SKM-1 (cell line): Measurements from ENCODE around the gene LCOR.
"Not testable (repeated sequence)": the region's sequence is repeated elsewhere in the genome, so short reads cannot be mapped to it uniquely, and the experiment has no call there.

ENCODE experiments used
- DNase-seq: peaks from one replicate; lab custom pipeline; 2025; ENCODE audit not compliant: unreplicated experiment; lab: John Stamatoyannopoulos, UW

LCOR gene

DNA sequence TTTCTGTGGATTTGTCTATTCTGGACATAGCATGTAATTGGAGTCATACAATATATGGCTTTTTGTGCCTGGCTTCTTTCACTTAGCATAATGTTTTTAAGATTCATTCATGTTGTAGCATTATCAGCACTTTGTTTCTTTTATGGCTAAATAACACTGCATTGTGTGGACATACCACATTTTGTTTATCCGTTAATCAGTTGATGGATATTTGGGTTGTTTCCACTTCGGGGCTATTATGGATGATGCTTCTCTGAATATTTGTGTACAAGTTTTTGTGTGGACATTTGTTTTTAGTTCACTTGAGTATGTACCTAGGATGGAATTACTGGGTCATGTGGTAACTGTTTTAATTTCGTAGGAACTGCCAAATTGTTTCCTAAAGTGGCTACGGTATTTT, 6.4 kb downstream of the LCOR start:
- no peak for DNase-seq

DNA sequence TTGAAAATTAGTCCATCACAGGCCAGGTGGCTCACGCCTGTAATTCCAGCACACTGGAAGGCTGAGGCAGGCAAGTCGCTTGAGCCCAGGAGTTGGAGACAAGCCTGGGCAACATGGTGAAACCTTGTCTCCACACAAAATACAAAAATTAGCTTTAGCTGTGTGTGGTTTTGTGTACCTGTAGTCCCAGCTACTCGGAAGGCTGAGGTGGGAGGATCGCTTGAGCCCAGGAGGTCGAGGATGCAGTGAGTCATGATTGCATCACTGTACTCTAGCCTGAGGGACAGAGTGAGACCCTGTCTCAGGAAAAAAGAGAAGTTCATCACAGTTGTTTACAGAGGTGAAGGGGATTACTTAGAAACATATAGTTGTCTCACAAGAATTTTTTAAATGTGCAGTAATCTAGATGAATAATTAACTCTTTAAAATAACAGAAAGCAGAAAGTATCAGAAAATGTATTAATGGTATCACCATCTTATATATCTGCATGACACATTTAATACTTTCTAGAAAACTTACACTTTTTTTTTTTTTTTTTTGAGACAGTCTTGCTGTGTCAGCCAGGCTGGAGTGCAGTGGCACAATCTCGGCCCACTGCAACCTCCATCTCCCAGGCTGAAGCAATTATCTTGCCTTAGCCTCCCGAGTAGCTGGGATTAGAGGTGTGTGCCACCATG, 8.9 kb downstream of the LCOR start:
- DNase-seq = no peak

DNA sequence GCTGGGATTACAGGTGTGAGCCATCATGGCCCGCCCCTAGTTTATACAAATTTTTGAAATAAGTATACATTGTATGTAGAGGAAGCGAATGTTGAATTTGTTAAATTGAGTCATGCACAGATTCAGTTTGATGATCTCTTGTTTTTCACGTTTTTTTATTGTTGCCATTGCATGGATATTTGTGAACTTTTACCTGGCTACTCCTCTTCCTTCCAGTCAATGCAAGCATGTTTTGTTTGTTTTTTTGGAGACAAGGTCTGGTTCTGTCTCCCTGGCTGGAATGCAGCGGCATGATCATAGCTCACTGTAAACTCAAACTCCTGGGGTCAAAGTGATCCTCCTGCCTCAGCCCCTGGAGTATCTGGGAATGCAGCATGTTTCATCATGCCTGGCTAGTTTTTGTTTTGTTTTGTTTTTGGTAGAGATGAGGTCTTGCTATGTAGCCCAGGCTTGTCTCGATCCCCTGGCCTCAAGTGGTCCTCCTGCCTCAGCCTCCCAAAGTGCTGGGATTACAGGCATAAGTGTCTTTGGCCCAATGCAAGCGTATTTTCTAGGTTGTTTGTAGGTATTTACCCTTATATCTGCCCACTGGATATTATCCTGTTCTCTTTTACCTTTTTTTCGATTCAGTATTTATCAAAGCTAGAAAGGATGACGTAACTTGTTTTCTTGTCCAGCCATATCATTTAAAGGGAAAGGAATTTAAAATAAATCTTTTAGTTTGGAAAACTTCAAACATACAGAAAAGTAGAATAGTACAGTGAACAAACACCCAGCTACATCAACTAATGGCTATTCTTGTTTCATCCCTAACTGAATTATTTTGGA, 11.0 kb downstream of the LCOR start:
- DNase-seq = no peak

DNA sequence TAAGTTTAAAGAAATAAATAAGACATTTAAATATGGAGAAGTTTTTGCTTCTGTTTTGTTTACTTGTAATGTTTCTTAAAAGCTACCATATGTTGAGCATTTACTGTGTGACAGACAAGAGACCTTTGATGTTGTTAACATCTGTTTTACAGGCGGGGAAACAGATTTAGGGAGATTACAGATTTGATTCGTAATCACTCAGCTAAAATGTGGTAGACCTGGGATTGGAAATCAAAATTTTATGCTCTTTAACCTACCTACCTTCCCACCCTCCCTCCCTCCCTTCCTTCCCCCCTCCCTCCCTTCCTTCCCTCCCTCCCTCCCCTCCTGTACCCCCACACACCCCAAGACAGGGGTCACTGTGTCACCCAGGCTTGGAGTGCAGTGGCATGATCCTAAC, 11.7 kb downstream of the LCOR start:
- no peak for DNase-seq

DNA sequence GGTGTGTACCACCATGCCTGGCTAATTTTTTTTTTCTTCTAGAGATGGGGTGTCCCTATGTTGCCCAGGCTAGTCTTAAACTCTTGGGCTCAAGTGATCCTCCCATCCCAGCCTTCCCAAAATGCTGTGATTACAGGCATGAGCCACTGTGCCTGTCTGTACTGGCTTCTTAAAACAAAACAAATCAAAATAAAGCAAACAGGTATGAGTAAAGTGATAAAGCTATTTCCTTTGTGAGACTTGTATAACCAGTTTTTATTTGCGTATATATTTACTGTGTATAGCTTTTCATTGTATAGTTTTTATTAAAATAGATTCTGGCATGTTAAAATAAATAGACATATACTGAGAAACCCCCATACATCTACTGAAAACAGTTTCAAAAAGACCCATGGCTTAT, 14.3 kb downstream of the LCOR start:
- no peak for DNase-seq

DNA sequence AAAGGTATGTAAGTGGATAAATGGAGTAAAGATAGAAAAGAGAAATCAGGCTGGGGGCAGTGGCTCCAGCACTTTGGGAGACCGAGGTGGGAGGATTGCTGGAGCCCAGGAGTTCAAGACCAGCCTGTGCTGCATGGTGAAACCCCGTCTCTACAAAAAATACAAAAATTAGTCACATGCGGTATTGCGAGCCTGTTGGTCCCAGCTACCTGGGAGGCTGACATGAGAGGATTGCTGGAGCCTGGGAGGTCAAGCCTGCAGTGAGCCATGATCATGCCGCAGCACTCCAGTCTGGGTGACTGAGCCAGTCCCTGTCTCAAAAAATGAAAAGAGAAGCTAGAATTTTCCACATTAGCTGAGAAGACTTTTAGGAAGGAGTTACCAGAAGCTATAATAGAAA, 14.8 kb downstream of the LCOR start:
- no peak for DNase-seq

DNA sequence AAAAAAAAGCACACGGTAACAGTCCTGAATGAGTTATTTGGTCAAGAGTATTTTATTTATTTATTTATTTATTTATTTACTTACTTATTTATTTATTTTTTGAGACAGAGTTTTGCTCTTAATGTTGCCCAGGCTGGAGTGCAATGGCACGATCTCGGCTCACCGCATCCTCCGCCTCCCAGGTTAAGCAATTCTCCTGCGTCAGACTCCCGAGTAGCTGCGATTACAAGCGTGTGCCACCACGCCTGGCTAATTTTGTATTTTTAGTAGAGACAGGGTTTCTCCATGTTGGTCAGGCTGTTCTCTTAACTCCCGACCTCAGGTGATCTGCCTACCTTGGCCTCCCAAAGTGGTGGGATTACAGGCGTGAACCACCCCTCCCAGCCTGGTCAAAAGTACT, 15.3 kb downstream of the LCOR start:
- not testable (repeated sequence) for DNase-seq

DNA sequence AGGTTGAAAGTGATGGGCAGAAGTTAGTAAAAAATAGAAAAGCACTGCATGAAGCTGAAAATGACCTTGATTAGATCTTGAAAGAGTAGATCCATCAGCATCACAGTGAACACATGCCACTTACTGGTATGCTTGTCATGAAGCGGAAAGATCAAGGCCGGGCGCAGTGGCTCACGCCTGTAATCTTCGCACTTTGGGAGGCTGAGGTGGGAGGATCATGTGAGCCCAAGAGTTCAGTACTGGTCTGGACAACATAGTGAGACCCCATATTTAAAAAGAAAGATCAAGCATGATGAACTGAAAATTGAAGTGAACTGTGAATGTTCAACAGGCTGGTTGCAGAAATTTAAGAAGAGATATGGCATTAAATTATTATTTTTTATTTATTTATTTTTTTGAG, 18.0 kb downstream of the LCOR start:
- DNase-seq = no peak

DNA sequence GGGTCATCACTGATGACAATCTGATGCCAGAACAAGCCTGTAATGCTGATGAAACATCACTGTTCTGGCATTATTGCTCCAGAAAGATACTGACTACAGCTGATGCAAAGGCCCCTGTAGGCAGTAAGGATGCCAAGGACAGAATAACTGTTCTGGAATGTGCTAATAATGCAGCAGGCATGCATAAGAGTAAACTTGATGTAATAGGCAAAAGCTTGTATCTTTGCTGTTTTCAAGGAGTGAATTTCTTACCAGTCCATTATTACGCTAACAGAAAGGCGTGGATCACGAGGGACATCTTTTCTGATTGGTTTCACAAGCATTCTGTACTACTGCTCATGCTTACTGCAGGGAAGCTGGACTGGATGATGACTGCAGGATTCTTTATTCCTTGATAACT, 18.7 kb downstream of the LCOR start:
- DNase-seq = no peak

DNA sequence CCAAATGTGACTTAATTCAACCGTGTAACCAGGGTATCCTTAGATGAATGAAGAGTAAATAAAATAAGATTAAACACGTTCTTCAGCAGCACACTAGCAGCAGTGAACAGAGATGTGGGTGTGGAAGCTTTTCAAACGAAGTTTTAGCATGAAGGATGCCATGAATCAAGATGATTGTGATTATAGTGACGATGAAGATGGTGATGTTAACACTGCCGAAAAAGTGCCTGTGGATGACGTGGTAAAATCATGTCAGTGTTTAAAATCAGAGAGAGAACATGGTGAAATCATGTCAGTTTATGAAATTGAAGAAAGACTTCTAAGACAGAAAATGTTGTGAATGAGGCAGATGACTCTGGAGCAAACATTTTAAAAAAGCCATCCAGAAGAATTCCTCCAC, 19.2 kb downstream of the LCOR start:
- DNase-seq = no peak

DNA sequence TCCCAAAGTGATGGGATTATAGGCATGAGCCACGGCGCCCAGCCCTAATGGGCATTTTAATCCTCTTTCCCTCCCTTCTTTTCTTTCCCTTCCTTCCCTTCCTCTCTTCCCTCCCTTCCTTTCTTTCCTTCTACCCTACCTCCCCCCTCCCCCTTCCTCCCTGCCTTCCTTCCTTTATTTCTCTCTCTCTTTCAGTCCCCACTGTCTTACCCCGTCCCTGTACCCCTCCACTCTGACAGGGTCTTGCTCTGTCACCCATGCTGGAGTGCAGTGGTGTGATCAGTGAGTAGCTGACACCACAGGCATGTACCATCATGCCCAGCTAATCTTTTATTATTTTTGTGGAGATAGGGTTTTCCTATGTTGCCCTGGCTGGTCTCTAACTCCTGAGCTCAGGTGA, 24.2 kb downstream of the LCOR start:
- DNase-seq = no peak

DNA sequence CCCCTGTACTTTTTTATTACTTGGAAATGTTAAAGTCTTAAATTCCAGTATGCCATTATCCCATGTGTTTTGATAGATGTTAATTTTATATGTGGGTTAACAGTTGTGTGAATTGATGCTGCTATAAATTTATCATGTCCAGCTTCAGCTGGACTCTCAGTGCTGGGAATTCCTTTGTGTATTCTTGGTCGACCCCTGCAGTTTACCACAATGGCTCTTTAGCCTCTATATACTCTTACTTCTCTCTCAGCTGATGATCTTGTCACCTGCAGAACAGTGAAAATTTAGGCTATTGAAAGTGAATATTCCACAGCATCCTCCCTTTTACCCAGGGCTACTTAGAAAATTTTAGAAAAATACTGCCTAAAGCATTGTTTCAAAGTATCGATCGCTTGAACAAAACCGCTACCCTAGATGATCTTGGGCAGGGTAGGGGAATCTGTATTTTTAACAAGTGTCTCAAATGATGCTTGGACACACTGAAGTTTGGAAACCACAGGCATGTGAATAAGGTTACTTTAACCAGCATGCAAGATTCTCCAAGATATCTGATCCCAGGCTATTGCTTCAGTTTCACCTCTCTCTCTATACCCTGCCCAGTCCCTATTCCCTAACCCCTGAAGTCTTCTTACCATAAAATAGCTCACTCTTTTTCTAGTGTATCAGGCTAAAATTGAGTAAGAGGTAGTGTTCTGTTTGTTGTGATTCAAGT, 25.4 kb downstream of the LCOR start:
- DNase-seq = no peak

DNA sequence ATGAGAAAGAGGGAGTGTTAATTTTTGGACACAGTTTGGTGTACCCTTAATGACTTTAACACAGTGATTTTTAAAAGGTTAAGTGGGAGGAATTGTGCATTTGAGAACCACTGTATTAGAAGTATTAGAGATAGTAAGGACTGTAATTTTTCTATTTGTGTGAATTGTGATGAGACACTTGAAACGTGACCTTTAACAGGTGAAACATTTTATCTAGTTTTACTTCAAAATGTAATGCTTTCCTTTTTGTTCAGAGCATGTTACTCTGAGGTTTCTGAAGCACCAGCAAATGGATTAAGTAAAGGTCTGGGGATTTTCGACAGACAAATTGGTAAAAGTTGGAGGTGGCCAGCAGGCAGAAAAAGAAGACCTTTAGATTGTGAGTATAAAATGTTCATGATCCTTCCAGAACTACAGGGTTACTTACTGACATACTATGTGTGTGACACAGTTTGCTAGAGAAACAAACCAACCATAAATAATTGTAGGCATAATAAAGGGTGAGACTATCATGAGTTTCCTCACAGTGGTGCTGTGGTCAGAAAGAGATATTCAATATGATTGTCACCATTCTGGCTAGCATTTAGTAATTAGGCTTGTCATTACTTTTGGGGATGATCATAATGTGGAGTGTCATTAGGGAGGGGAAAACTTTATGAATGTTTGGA, 26.1 kb downstream of the LCOR start:
- no peak for DNase-seq

DNA sequence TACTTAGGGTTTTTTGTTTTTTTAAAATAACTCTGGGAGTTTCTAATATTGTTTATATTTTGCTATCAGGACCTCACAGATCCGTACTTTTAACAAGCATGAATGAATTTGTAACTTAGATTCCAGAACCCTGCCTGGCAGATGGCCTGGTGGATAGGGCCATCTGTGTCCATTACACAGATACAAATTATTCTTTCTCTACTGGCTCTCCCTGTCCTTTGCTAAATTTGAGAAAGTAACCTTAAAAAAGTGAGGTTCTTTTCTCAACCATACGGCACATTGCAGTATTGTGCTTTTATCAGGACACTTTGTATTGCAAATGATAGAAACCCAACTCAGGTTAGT, 26.6 kb downstream of the LCOR start:
- DNase-seq = no peak

DNA sequence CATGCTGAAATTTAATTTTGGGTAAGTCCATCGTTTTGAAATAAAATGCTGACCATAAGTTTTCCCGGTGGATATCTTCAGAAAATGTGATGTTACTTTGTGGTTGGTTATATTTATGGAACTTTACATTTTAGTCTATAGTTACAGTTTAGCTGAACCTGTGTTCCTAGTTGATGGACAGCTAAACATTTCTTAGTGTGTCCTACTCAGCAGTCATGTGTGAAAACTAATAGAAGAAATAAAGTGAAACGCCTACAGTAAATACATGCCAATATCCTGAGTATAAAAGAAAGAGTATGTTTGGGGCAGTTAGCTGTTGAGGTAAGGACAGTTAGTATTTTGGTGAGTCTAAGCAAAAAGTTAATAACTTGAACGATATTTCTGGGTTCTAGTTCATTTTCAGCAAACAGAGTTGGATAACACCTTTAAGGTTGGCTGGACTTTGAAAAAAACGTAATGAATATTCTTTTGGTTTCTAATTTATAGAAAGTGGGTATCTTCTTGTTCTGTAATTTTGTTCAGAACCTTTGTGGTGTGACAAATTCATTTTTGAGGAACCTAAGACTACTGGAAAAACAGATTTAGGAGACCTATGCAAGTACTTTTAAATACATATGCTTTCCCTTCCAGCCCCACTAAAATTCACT, 28.7 kb downstream of the LCOR start:
- DNase-seq = no peak

DNA sequence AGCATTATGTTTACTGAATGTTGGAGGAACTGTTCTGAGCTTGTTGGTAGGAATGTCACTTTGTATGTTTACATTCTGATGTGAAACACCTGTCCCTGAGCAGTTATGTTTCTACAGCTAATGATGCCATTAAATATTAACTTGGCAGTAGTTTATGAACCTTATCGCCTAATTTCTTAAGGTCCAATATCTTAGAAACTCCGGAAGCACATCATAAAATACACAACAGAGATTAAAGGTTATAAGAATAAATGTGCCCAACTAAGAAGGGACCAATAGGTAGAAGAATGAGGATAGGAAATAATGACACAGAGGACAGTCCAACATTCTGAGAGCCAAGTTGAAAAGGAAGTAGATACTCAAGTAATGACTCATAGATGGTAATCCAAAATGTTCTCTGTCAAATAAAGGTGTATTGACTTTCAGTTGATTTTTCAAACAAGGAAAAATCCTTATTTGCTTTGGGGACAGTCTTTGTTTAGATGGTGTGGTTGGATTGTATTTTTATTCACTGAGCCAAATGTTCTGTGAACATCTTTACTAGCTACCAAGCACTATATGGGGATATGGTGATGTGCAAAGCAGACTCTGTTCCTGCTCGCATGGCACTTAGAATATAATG, 31.9 kb downstream of the LCOR start:
- no peak for DNase-seq

DNA sequence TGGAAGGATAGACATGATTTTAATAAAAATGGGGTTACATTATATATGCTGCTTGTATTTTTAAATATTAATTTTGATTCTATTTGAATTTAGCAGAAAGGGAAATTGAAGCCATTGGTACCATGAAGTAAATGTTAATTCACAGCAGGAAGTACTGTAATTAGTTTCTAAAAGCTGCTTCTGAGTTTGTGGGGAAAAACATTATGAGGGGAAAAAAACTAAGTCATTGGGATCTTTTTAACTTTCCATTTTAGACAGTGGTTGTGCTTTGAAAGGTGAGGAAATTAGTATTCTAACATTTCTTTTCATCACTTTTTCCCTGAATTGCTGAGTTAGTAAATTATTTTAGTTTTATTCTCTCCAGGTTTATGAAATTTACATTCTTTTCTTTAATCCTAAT, 41.0 kb downstream of the LCOR start:
- DNase-seq = no peak

DNA sequence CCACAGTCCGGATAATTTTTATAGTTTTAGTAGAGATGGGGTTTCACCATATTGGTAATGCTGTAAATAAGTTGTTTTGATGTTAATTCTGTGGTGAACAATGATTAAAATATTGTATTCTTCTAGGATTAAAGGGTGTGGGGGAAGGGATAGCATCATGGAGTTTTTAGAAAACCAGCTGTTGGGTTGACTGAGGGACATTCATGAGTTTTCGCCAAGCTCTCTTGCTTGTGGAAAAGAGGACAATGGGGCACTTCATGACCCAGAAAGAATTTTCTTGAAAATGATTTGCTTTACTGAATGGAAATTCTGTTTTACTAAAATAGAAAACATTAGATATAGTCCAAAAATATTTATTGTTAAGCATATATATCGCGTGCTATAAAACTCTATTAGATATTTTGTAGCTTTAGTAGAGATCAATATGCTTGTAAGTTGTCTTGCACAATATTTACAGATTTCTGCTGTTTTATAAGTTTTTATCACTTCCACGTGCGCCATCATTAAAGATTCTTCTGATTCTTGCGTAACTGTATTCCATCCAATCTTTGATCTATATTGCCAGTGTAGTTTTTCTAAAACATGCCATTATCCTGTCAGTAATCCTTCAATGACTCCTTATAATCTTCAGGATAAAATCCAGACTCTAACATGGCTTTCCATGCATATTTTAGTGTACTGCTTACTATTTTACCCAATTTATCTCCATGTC, 41.8 kb downstream of the LCOR start:
- no peak for DNase-seq

DNA sequence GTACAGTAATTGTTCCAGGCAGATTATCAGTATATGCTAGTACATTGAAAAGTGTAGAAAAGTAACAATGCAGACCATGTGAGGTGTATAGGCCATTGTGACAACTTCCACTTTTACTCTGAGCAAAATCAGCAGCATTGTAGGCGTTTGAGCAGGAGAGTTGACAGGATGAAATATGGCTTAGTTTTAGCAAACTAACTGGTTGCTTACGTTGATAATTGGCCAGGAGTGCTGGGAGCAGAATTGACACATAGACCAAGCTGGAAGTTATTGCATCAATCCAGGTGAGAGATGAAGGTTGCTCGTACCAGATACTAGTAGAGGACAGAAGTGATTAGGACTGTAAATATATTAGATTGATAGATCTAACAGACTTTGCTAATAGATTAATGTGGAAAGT, 46.0 kb downstream of the LCOR start:
- no peak for DNase-seq

DNA sequence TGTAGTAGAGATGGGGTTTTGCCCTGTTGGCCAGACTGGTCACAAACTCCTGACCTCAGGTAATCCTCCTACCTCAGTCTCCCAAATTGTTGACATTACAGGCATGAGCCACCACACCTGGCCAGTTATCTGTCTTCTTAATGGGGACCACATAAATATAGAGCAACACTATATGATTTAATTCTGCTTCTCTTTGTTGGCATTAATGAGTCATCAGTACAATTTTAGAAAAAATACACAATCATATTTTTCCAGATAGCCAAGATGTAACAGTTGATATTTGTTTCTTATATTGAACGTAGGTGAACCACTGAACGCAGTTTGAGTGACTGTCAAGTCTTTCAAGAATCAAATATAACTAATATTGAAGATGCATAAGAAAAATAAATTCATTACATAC, 48.5 kb downstream of the LCOR start:
- no peak for DNase-seq
